NCI-H524 treated with DMSO at 0.1 percent for 48 hours (cell line): ENCODE data around the gene ZBP1.

Experiments
- DNase-seq: peaks from one replicate; lab custom pipeline; 2025; lab: John Stamatoyannopoulos, UW

Gene ZBP1

GRCh38 chr20:57596998-57597939 is 23.0 kb downstream of the ZBP1 start:
- DNase-seq = no peak

GRCh38 chr20:57596358-57596757 is 23.9 kb downstream of the ZBP1 start:
- no peak for DNase-seq

- DNase-seq = no peak
Measured at GRCh38 chr20:57595041-57596030, 24.9 kb downstream of the ZBP1 start.

- no peak for DNase-seq
Measured at GRCh38 chr20:57594092-57594951, 25.9 kb downstream of the ZBP1 start.

- no peak for DNase-seq
Measured at GRCh38 chr20:57593134-57593886, 26.9 kb downstream of the ZBP1 start.

GRCh38 chr20:57592263-57593092 is 27.7 kb downstream of the ZBP1 start:
- DNase-seq = no peak

GRCh38 chr20:57591289-57592229 is 28.7 kb downstream of the ZBP1 start:
- DNase-seq = no peak

GRCh38 chr20:57590485-57591288 is 29.5 kb downstream of the ZBP1 start:
- DNase-seq = no peak

- no peak for DNase-seq
Measured at GRCh38 chr20:57589728-57590484, 30.3 kb downstream of the ZBP1 start.

- DNase-seq = no peak
Measured at GRCh38 chr20:57589123-57589727, 31.0 kb downstream of the ZBP1 start.

GRCh38 chr20:57588596-57588995 is 31.6 kb downstream of the ZBP1 start:
- DNase-seq = no peak

- no peak for DNase-seq
Measured at GRCh38 chr20:57587989-57588377, 32.2 kb downstream of the ZBP1 start.

- no peak for DNase-seq
Measured at GRCh38 chr20:57587278-57587988, 32.8 kb downstream of the ZBP1 start.

GRCh38 chr20:57586943-57587277 is 33.3 kb downstream of the ZBP1 start:
- DNase-seq = no peak

- no peak for DNase-seq
Measured at GRCh38 chr20:57586370-57586793, 33.8 kb downstream of the ZBP1 start.
